ENCODE measurements around the gene OASL.

The OASL gene

GRCh38 chr12:120989687-120990086 is 49.4 kb downstream of the OASL start:
- DNase-seq, result no peak

GRCh38 chr12:120988658-120989057 is 50.4 kb downstream of the OASL start:
- DNase-seq, result no peak

- no peak for DNase-seq
These were observed 50.8 kb downstream of the OASL start for GRCh38 chr12:120988234-120988633.

GRCh38 chr12:120984351-120984898 is 54.6 kb downstream of the OASL start:
- no peak for DNase-seq

- DNase-seq, result no peak
These were observed 55.3 kb downstream of the OASL start for GRCh38 chr12:120983759-120984158.

- DNase-seq, result no peak
These were observed 56.4 kb downstream of the OASL start for GRCh38 chr12:120982659-120983058.

- no peak for DNase-seq
These were observed 57.6 kb downstream of the OASL start for GRCh38 chr12:120981407-120981941.

GRCh38 chr12:120980800-120981368 is 58.2 kb downstream of the OASL start:
- DNase-seq, result no peak

GRCh38 chr12:120979862-120980696 is 59.0 kb downstream of the OASL start:
- DNase-seq, result no peak

GRCh38 chr12:120979220-120979861 is 59.7 kb downstream of the OASL start:
- DNase-seq, result no peak

- DNase-seq, result no peak
These were observed 60.5 kb downstream of the OASL start, which contains the start of gene HNF1A for GRCh38 chr12:120978296-120979219. TSS of gene HNF1A (plus strand) at chr12:120978543. CDS start at chr12:120978769, 226 bp downstream.

GRCh38 chr12:120977531-120978295 is 61.3 kb downstream of the OASL start:
- DNase-seq, result no peak

- DNase-seq, result no peak
These were observed 66.0 kb downstream of the OASL start for GRCh38 chr12:120972870-120973543.

GRCh38 chr12:120971299-120972180 is 67.5 kb downstream of the OASL start:
- no peak for DNase-seq

- no peak for DNase-seq
These were observed 68.7 kb downstream of the OASL start for GRCh38 chr12:120970310-120970709.

All from activated CD4-positive, CD25-positive, alpha-beta regulatory T cell (primary cell).